ENCODE data around the gene TTC39A. TPM values are rescaled to one million over a fixed set of nuclear protein-coding genes. Genes with fewer than 3 reads are reported as not detected.

Gene TTC39A
- 0.89 TPM for polyA plus RNA-seq (2013, experiment 1 of 2)
- 0.71 TPM for polyA plus RNA-seq (2013, experiment 2 of 2)

- Histone ChIP-seq H3K23ac (ENCODE audit: low read depth, low read length, poor library complexity) (peak within 1 kb of the TSS; percentile 65), H3K9me3 (replicated peaks in 1 of 2; ENCODE audit: control insufficient read depth in 2 of 2, insufficient read depth in 1 of 2, low read depth in 1 of 2, low read length in 2 of 2) (no peaks in the 10 kb centered on the region), H3K9ac (ENCODE audit: low read depth, low read length, poor library complexity) (peak within 1 kb of the TSS; percentile 30), H3K27me3 (ENCODE audit: control insufficient read depth in 3 of 3, insufficient read depth in 3 of 3, low read depth in 1 of 3, low read length in 3 of 3) (peaks cover 4 to 49% (median 17%) of the 10 kb centered on the region in 3 experiments), H3K36me3 (replicated peaks in 1 of 2; ENCODE audit: control insufficient read depth in 2 of 2, insufficient read depth in 2 of 2, low read length in 2 of 2) (no peaks in the 10 kb centered on the region), H3K14ac (ENCODE audit: low read length) (peak within 1 kb of the TSS; percentile 67), H2BK120ac (ENCODE audit: low read depth, low read length) (no peak within 1 kb of the TSS), H3K27ac (replicated peaks; ENCODE audit: low read length) (no peak within 1 kb of the TSS), H3K4me3 (ENCODE audit: low read length in 2 of 2) (peak within 1 kb of the TSS; percentile 38 to 77), H3K4me2 (ENCODE audit: insufficient read depth, low read length, poor library complexity, severe bottlenecking) (peak within 1 kb of the TSS; percentile 80), H2BK5ac (ENCODE audit: low read length) (no peak within 1 kb of the TSS), H2AK5ac (ENCODE audit: low read depth, low read length) (peak within 1 kb of the TSS; percentile 90), H3K4ac (ENCODE audit: low read length) (no peak within 1 kb of the TSS), H2BK12ac (ENCODE audit: low read length) (peak within 1 kb of the TSS; percentile 75), H3K4me1 (ENCODE audit: control insufficient read depth in 2 of 2, insufficient read depth in 1 of 2, low read depth in 1 of 2, low read length in 2 of 2) (peaks cover 9 to 11% of the 10 kb centered on the region in 2 donors), H4K8ac (ENCODE audit: low read depth, low read length) (peak within 1 kb of the TSS; percentile 59), H3K79me1 (ENCODE audit: low read depth, low read length) (peaks cover 2% of the 10 kb centered on the region), H2BK15ac (ENCODE audit: low read length) (peak within 1 kb of the TSS; percentile 56), H2AFZ (ENCODE audit: low read length) (peak within 1 kb of the TSS; percentile 83), H4K91ac (ENCODE audit: low read depth, low read length, poor library complexity) (no peak within 1 kb of the TSS), H3K18ac (ENCODE audit: low read length) (peak within 1 kb of the TSS; percentile 80)
- DNase-seq (ENCODE audit: low spot score) = no peak
- no CpG with 5 or more reads among the region's 87 CpGs for WGBS, 2 donors (ENCODE audit: extremely low coverage in 2 of 2, insufficient read length in 2 of 2, insufficient replicate concordance in 1 of 2)
Observed at GRCh38 chr1:51330331-51331201, at the start of gene TTC39A. TSS of gene TTC39A (minus strand) at chr1:51330562. CDS start at chr1:51330477, 85 bp downstream.

GRCh38 chr1:51378871-51379270 lies 48.5 kb upstream of the TTC39A start:
- WGBS, 2 donors (ENCODE audit: extremely low coverage in 2 of 2, insufficient read length in 2 of 2, insufficient replicate concordance in 1 of 2) = no CpG with 5 or more reads among the region's 6 CpGs
- H3K79me1 ChIP-seq (ENCODE audit: low read depth, low read length) = no peaks in the 10 kb centered on the region

GRCh38 chr1:51373898-51374297 lies 43.5 kb upstream of the TTC39A start:
- H3K36me3 ChIP-seq (replicated peaks in 1 of 2; ENCODE audit: control insufficient read depth in 2 of 2, insufficient read depth in 2 of 2, low read length in 2 of 2) = peaks cover 4 to 23% of the 10 kb centered on the region in 2 donors
- H3K18ac ChIP-seq (ENCODE audit: low read length) = no peak overlapping the region
- H2BK12ac ChIP-seq (ENCODE audit: low read length) = no peak overlapping the region
- no peak overlapping the region for H2BK120ac ChIP-seq (ENCODE audit: low read depth, low read length)
- whole genome bisulfite sequencing, 2 donors (ENCODE audit: extremely low coverage in 2 of 2, insufficient read length in 2 of 2, insufficient replicate concordance in 1 of 2) = no CpG with 5 or more reads among the region's 3 CpGs
- H2AFZ ChIP-seq (ENCODE audit: low read length) = no peak overlapping the region
- H3K9me3 ChIP-seq (replicated peaks in 1 of 2; ENCODE audit: control insufficient read depth in 2 of 2, insufficient read depth in 1 of 2, low read depth in 1 of 2, low read length in 2 of 2) = peaks cover 0 to 4% of the 10 kb centered on the region in 2 donors
- no peak for DNase-seq (ENCODE audit: low spot score)
- H2BK5ac ChIP-seq (ENCODE audit: low read length) = no peak overlapping the region
- no peaks in the 10 kb centered on the region for H3K27me3 ChIP-seq (ENCODE audit: control insufficient read depth in 3 of 3, insufficient read depth in 3 of 3, low read depth in 1 of 3, low read length in 3 of 3)
- H3K79me1 ChIP-seq (ENCODE audit: low read depth, low read length) = no peaks in the 10 kb centered on the region
- no peak overlapping the region for H3K9ac ChIP-seq (ENCODE audit: low read depth, low read length, poor library complexity)
- no peak overlapping the region for H2BK15ac ChIP-seq (ENCODE audit: low read length)
- H3K4me3 ChIP-seq (ENCODE audit: low read length in 2 of 2) = no peak overlapping the region
- H4K8ac ChIP-seq (ENCODE audit: low read depth, low read length) = no peak overlapping the region
- no peak overlapping the region for H2AK5ac ChIP-seq (ENCODE audit: low read depth, low read length)
- no peak overlapping the region for H3K14ac ChIP-seq (ENCODE audit: low read length)
- no peak overlapping the region for H3K4ac ChIP-seq (ENCODE audit: low read length)
- H3K23ac ChIP-seq (ENCODE audit: low read depth, low read length, poor library complexity) = no peak overlapping the region
- H4K91ac ChIP-seq (ENCODE audit: low read depth, low read length, poor library complexity) = no peak overlapping the region
- H3K4me2 ChIP-seq (ENCODE audit: insufficient read depth, low read length, poor library complexity, severe bottlenecking) = no peak overlapping the region
- no peaks in the 10 kb centered on the region for H3K4me1 ChIP-seq (ENCODE audit: control insufficient read depth in 2 of 2, insufficient read depth in 1 of 2, low read depth in 1 of 2, low read length in 2 of 2)
- no peak overlapping the region for H3K27ac ChIP-seq (replicated peaks; ENCODE audit: low read length)

More at GRCh38 chr1:51378871-51379270, 48.5 kb upstream of the TTC39A start:
- H3K14ac ChIP-seq (ENCODE audit: low read length) = no peak overlapping the region
- H2BK120ac ChIP-seq (ENCODE audit: low read depth, low read length) = no peak overlapping the region
- no peak overlapping the region for H2AFZ ChIP-seq (ENCODE audit: low read length)
- no peak overlapping the region for H2BK15ac ChIP-seq (ENCODE audit: low read length)
- H2AK5ac ChIP-seq (ENCODE audit: low read depth, low read length) = no peak overlapping the region
- no peak overlapping the region for H4K8ac ChIP-seq (ENCODE audit: low read depth, low read length)
- no peak for DNase-seq (ENCODE audit: low spot score)
- peaks cover 2 to 23% of the 10 kb centered on the region in 2 donors for H3K9me3 ChIP-seq (replicated peaks in 1 of 2; ENCODE audit: control insufficient read depth in 2 of 2, insufficient read depth in 1 of 2, low read depth in 1 of 2, low read length in 2 of 2)
- H2BK12ac ChIP-seq (ENCODE audit: low read length) = no peak overlapping the region
- H3K9ac ChIP-seq (ENCODE audit: low read depth, low read length, poor library complexity) = no peak overlapping the region
- H3K36me3 ChIP-seq (replicated peaks in 1 of 2; ENCODE audit: control insufficient read depth in 2 of 2, insufficient read depth in 2 of 2, low read length in 2 of 2) = peaks cover 6 to 10% of the 10 kb centered on the region in 2 donors
- H3K27me3 ChIP-seq (ENCODE audit: control insufficient read depth in 3 of 3, insufficient read depth in 3 of 3, low read depth in 1 of 3, low read length in 3 of 3) = no peaks in the 10 kb centered on the region
- H3K18ac ChIP-seq (ENCODE audit: low read length) = no peak overlapping the region
- H3K4me3 ChIP-seq (ENCODE audit: low read length in 2 of 2) = no peak overlapping the region
- H3K4me1 ChIP-seq (ENCODE audit: control insufficient read depth in 2 of 2, insufficient read depth in 1 of 2, low read depth in 1 of 2, low read length in 2 of 2) = no peaks in the 10 kb centered on the region
- H3K23ac ChIP-seq (ENCODE audit: low read depth, low read length, poor library complexity) = no peak overlapping the region
- no peak overlapping the region for H4K91ac ChIP-seq (ENCODE audit: low read depth, low read length, poor library complexity)
- H3K4ac ChIP-seq (ENCODE audit: low read length) = no peak overlapping the region
- H3K4me2 ChIP-seq (ENCODE audit: insufficient read depth, low read length, poor library complexity, severe bottlenecking) = no peak overlapping the region
- no peak overlapping the region for H3K27ac ChIP-seq (replicated peaks; ENCODE audit: low read length)
- no peak overlapping the region for H2BK5ac ChIP-seq (ENCODE audit: low read length)

DNA sequence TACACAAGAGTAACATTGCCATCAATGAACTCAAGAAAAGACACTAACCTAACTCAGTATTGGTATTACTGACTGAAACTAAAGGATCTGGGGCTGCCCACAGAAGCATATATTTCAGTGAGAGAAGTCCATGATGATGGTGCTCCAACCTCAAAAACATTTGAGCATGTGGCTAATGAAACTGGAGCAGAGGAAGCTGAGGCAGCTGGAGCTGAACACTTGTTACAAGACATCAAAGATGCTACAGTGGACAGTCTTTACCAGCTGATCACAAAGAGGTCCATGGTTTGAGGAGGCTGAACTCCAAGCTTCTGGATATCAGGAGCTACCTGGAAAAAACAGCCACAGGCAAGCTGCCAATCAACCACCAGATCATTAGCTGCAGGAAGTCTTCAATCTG lies 42.2 kb upstream of the TTC39A start:
- Histone ChIP-seq H2BK12ac (ENCODE audit: low read length) (no peak overlapping the region), H3K18ac (ENCODE audit: low read length) (no peak overlapping the region)

More for the DNA sequence above, 42.2 kb upstream of the TTC39A start:
- Histone ChIP-seq H3K27ac (replicated peaks; ENCODE audit: low read length) (no peak overlapping the region), H3K9me3 (replicated peaks in 1 of 2; ENCODE audit: control insufficient read depth in 2 of 2, insufficient read depth in 1 of 2, low read depth in 1 of 2, low read length in 2 of 2) (no peaks in the 10 kb centered on the region), H3K79me1 (ENCODE audit: low read depth, low read length) (no peaks in the 10 kb centered on the region), H3K23ac (ENCODE audit: low read depth, low read length, poor library complexity) (no peak overlapping the region), H2BK120ac (ENCODE audit: low read depth, low read length) (no peak overlapping the region), H3K27me3 (ENCODE audit: control insufficient read depth in 3 of 3, insufficient read depth in 3 of 3, low read depth in 1 of 3, low read length in 3 of 3) (no peaks in the 10 kb centered on the region), H3K4me1 (ENCODE audit: control insufficient read depth in 2 of 2, insufficient read depth in 1 of 2, low read depth in 1 of 2, low read length in 2 of 2) (no peaks in the 10 kb centered on the region), H4K8ac (ENCODE audit: low read depth, low read length) (no peak overlapping the region), H2AK5ac (ENCODE audit: low read depth, low read length) (no peak overlapping the region), H3K9ac (ENCODE audit: low read depth, low read length, poor library complexity) (no peak overlapping the region), H3K36me3 (replicated peaks in 1 of 2; ENCODE audit: control insufficient read depth in 2 of 2, insufficient read depth in 2 of 2, low read length in 2 of 2) (peaks cover 4 to 23% of the 10 kb centered on the region in 2 donors), H3K14ac (ENCODE audit: low read length) (no peak overlapping the region), H4K91ac (ENCODE audit: low read depth, low read length, poor library complexity) (no peak overlapping the region), H2BK5ac (ENCODE audit: low read length) (no peak overlapping the region), H2AFZ (ENCODE audit: low read length) (no peak overlapping the region), H3K4me3 (ENCODE audit: low read length in 2 of 2) (no peak overlapping the region), H2BK15ac (ENCODE audit: low read length) (no peak overlapping the region), H3K4me2 (ENCODE audit: insufficient read depth, low read length, poor library complexity, severe bottlenecking) (no peak overlapping the region), H3K4ac (ENCODE audit: low read length) (no peak overlapping the region)
- DNase-seq (ENCODE audit: low spot score) = no peak

Data from neuronal stem cell (in vitro differentiated cells).